ENCODE measurements around the gene HOXA3. TPM values are rescaled to one million over a fixed set of nuclear protein-coding genes. Genes with fewer than 3 reads are reported as not detected.

Gene HOXA3
- total and polyA plus RNA-seq, 9 of the 15 experiments (the other 6 are each of a cell fraction or from before 2014, with no cell fraction given) = 0.04 to 0.13 TPM; not detected in 7

DNA sequence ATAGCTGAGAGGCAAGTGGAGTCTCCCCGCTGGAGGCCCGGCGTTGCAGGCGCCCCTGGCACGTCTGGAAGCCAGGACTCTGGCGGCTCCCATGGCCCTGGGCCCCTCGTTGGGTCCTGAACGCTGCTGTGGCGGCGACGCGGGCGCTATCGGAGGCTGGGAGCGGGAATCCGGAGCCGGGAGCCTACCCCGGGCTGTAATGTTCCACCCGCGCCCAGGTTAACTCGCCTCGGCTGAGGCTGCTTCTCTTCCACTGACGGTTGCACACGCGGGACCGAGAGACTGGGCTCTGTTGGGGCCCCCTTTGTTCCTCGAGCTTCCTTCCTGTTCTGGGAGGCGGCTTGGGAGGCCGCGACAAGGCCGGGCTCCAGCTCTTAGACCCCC is 7.6 kb downstream of the HOXA3 start (continued):
- TF ChIP-seq, protein P1, sequence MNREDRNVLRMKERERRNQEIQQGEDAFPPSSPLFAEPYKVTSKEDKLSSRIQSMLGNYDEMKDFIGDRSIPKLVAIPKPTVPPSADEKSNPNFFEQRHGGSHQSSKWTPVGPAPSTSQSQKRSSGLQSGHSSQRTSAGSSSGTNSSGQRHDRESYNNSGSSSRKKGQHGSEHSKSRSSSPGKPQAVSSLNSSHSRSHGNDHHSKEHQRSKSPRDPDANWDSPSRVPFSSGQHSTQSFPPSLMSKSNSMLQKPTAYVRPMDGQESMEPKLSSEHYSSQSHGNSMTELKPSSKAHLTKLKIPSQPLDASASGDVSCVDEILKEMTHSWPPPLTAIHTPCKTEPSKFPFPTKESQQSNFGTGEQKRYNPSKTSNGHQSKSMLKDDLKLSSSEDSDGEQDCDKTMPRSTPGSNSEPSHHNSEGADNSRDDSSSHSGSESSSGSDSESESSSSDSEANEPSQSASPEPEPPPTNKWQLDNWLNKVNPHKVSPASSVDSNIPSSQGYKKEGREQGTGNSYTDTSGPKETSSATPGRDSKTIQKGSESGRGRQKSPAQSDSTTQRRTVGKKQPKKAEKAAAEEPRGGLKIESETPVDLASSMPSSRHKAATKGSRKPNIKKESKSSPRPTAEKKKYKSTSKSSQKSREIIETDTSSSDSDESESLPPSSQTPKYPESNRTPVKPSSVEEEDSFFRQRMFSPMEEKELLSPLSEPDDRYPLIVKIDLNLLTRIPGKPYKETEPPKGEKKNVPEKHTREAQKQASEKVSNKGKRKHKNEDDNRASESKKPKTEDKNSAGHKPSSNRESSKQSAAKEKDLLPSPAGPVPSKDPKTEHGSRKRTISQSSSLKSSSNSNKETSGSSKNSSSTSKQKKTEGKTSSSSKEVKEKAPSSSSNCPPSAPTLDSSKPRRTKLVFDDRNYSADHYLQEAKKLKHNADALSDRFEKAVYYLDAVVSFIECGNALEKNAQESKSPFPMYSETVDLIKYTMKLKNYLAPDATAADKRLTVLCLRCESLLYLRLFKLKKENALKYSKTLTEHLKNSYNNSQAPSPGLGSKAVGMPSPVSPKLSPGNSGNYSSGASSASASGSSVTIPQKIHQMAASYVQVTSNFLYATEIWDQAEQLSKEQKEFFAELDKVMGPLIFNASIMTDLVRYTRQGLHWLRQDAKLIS (CRISPR knock-in tag; IDR thresholded peaks at IDR 0.05) = no peak

DNA sequence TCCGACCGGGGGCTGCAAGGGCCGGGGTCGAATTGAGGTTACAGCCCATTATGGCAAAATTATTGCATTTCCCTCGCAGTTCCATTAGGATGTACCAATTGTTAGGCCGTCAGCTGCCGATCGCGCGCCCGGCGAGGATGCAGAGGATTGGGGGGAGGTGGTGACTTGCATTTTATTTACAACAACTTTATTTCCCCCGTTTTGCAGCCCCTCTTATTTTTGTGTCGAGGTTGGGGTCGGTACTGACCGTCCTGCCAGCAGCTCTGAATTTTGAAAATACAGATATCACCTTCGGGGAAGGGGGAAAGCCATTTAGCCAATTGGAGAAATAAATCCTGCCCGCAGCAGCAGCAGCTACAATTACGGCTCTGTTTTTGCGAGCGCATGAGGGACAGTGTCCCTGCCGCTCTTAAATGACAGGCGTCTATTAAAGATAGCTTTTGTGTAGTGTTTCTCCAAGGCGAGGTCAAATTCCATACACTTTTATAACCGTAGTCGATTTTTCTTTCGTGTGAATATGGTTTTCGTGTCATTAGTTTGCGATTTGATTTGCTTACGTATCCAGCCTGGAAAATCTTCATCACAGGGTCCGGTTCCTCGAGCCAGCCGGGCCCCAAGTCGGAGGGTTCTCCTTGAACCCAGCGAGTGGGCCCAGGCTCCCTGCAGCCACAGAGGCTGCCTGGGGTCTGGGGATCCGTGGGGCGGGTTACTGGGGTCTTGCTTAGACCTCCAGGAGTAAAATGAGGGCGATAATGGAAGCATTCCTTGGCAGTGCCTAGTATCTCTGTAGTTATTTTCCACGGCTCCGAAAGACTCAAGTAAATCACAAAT is 8.2 kb downstream of the HOXA3 start:
- in situ Hi-C loops (cut with MboI) = loop anchor here (10.0 kb wide), 1 partner anchor 289 kb away; no protein-coding TSS in a partner anchor
- Histone ChIP-seq H4K20me1 (replicated peaks; ENCODE audit: control insufficient read depth, insufficient read depth, low read length) (no peaks in the 10 kb centered on the region), H3K4me3 (no peak overlapping the region), H3K36me3 (ENCODE audit: control insufficient read depth, insufficient read depth, low read length) (no peaks in the 10 kb centered on the region), H3K4me2 (ENCODE audit: insufficient read depth, low read length) (no peak overlapping the region), H3K9me3 (replicated peaks; ENCODE audit: control insufficient read depth, insufficient read depth, low read depth, low read length) (no peaks in the 10 kb centered on the region), H3K27ac (ENCODE audit: extremely low read depth, low read depth, low read length) (no peak overlapping the region), H3K79me2 (ENCODE audit: control insufficient read depth, insufficient read depth, low read length) (no peaks in the 10 kb centered on the region), H3K27me3 (ENCODE audit: control insufficient read depth in 2 of 2, insufficient read depth in 2 of 2, low read length in 2 of 2) (peaks cover 30 to 91% of the 10 kb centered on the region in 2 experiments), H3K4me1 (replicated peaks in 1 of 2; ENCODE audit: control insufficient read depth in 2 of 2, insufficient read depth in 2 of 2, low read length in 2 of 2) (peaks cover 0 to 20% of the 10 kb centered on the region in 2 experiments; a peak in 2 of 5 replicates), H3K9me1 (ENCODE audit: control insufficient read depth, insufficient read depth, low read length) (no peaks in the 10 kb centered on the region), H3K9ac (ENCODE audit: insufficient read depth in 1 of 2, low read depth in 2 of 2, low read length in 2 of 2) (no peak overlapping the region), H2AFZ (ENCODE audit: low read depth, low read length) (no peak overlapping the region)
- no peak for DNase-seq (ENCODE audit: extremely low read depth in 1 of 4, low spot score in 3 of 4)
- no peak for ATAC-seq
- no TSS peak for BruUV-seq (replicated peaks)
- WGBS (ENCODE audit: insufficient coverage, low coverage, missing lambda C conversion rate) = 35% methylated on average over 37 of the region's 40 CpGs
- POLR2A ChIA-PET = interaction anchor here (0.6 to 0.7 kb wide), 3 partner anchors 18 to 468 kb away, joined by 3 to 4 read pairs (median 3); no protein-coding TSS in a partner anchor
- no peak for FAIRE-seq
- CTCF ChIA-PET (ENCODE audit: low intra/inter-chr PET ratio) = no interaction called here
- intact Hi-C loops (cut with micrococcal nuclease) = no loop called here
- TF ChIP-seq CBX1 (IDR thresholded peaks at IDR 0.05; ENCODE audit: low read depth) (no peak), ZNF436 (CRISPR knock-in tag; IDR thresholded peaks at IDR 0.05) (no peak), SIN3B (IDR thresholded peaks at IDR 0.05; ENCODE audit: low read depth) (no peak), THRAP3 (IDR thresholded peaks at IDR 0.05; ENCODE audit: borderline replicate concordance) (no peak), BRCA1 (IDR thresholded peaks at IDR 0.05) (no peak), BRCA1 (CRISPR knock-in tag; IDR thresholded peaks at IDR 0.05) (no peak), CBFA2T3 (IDR thresholded peaks at IDR 0.05) (no peak), C11orf30 (IDR thresholded peaks at IDR 0.05; ENCODE audit: low read depth) (no peak), HNRNPUL1 (IDR thresholded peaks at IDR 0.05; ENCODE audit: low read length) (no peak), KAT8 (IDR thresholded peaks at IDR 0.05; ENCODE audit: low read depth) (no peak), BCOR (IDR thresholded peaks at IDR 0.05) (no peak)
- TF ChIP-seq, protein P2, sequence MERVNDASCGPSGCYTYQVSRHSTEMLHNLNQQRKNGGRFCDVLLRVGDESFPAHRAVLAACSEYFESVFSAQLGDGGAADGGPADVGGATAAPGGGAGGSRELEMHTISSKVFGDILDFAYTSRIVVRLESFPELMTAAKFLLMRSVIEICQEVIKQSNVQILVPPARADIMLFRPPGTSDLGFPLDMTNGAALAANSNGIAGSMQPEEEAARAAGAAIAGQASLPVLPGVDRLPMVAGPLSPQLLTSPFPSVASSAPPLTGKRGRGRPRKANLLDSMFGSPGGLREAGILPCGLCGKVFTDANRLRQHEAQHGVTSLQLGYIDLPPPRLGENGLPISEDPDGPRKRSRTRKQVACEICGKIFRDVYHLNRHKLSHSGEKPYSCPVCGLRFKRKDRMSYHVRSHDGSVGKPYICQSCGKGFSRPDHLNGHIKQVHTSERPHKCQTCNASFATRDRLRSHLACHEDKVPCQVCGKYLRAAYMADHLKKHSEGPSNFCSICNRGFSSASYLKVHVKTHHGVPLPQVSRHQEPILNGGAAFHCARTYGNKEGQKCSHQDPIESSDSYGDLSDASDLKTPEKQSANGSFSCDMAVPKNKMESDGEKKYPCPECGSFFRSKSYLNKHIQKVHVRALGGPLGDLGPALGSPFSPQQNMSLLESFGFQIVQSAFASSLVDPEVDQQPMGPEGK (CRISPR knock-in tag; IDR thresholded peaks at IDR 0.05; ENCODE audit: borderline replicate concordance) = no peak
- TF ChIP-seq, protein P3, sequence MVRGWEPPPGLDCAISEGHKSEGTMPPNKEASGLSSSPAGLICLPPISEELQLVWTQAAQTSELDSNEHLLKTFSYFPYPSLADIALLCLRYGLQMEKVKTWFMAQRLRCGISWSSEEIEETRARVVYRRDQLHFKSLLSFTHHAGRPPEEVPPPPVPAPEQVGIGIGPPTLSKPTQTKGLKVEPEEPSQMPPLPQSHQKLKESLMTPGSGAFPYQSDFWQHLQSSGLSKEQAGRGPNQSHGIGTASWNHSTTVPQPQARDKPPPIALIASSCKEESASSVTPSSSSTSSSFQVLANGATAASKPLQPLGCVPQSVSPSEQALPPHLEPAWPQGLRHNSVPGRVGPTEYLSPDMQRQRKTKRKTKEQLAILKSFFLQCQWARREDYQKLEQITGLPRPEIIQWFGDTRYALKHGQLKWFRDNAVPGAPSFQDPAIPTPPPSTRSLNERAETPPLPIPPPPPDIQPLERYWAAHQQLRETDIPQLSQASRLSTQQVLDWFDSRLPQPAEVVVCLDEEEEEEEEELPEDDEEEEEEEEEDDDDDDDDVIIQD (CRISPR knock-in tag; IDR thresholded peaks at IDR 0.05) = no peak

All from K562 (cell line).